Left ventricle myocardium superior (tissue), 1 donor: ENCODE data around the gene CHCHD6. TPM values are rescaled to one million over a fixed set of nuclear protein-coding genes. Genes with fewer than 3 reads are reported as not detected.

ENCODE experiments used
- ATAC-seq: fragments of 200-7000 bp; cut with Tn5 transposase; one replicate; pipeline ENCODE4 v1.9.1; 2020; ENCODE audit warnings: mild to moderate bottlenecking, moderate library complexity
- DNase-seq: peaks from one replicate; pipeline ENCODE4 v3.0.0-alpha.2; 2020
- intact Hi-C: fragments of 100-400 bp; cut with micrococcal nuclease; formaldehyde crosslinking; loops from one replicate; pipeline ENCODE4 v1.11.0; 2022
- total RNA-seq: library from RNA; stranded (reverse); fragmentation: NEBNext Ultra II Directional; extraction: Animal tissue kit (Norgen Biotek cat#: 25700); gene quantifications from one replicate; pipeline ENCODE4 v1.2.1, GENCODE V29; 2021
- donor health status: DM: no; HTN: yes; CAD: no; lungs with severe emphysema.

The CHCHD6 gene
- total RNA-seq, 1 donor from 2014 or later: 10.1 TPM

- intact Hi-C loops: no loop called here
- no peak for ATAC-seq
Observed at GRCh38 chr3:126692858-126693257, 11.2 kb upstream of the CHCHD6 start.

GRCh38 chr3:126693921-126694320 is 10.1 kb upstream of the CHCHD6 start:
- intact Hi-C loops: no loop called here
- DNase-seq (no peak), ATAC-seq (no peak)

More at GRCh38 chr3:126692858-126693257, 11.2 kb upstream of the CHCHD6 start:
- DNase-seq: no peak

- intact Hi-C loops: no loop called here
- DNase-seq (no peak), ATAC-seq (no peak)
Observed at GRCh38 chr3:126696701-126697267, 7.3 kb upstream of the CHCHD6 start.

- intact Hi-C loops: no loop called here
- ATAC-seq (no peak), DNase-seq (no peak)
Observed at GRCh38 chr3:126699011-126699410, 5.0 kb upstream of the CHCHD6 start.

GRCh38 chr3:126704494-126705214 is 614 bp downstream of the CHCHD6 start:
- peak; percentile 1 for ATAC-seq
- intact Hi-C loops: no loop called here
- DNase-seq: no peak

GRCh38 chr3:126706631-126707030 is 2.6 kb downstream of the CHCHD6 start:
- intact Hi-C loops: no loop called here
- DNase-seq (no peak), ATAC-seq (no peak)

- ATAC-seq (no peak), DNase-seq (no peak)
- intact Hi-C loops: no loop called here
Observed at GRCh38 chr3:126711121-126711760, 7.2 kb downstream of the CHCHD6 start.

- DNase-seq (no peak), ATAC-seq (no peak)
- intact Hi-C loops: no loop called here
Observed at GRCh38 chr3:126713199-126713598, 9.2 kb downstream of the CHCHD6 start.

GRCh38 chr3:126714276-126714900 is 10.3 kb downstream of the CHCHD6 start:
- intact Hi-C loops: no loop called here
- no peak for DNase-seq
- no peak for ATAC-seq

- intact Hi-C loops: no loop called here
- no peak for ATAC-seq
Observed at GRCh38 chr3:126714921-126715320, 10.9 kb downstream of the CHCHD6 start.

GRCh38 chr3:126715432-126715831 is 11.4 kb downstream of the CHCHD6 start:
- intact Hi-C loops: no loop called here
- DNase-seq (no peak), ATAC-seq (no peak)

More at GRCh38 chr3:126714921-126715320, 10.9 kb downstream of the CHCHD6 start:
- DNase-seq: no peak

GRCh38 chr3:126716057-126716456 is 12.0 kb downstream of the CHCHD6 start:
- DNase-seq (no peak), ATAC-seq (no peak)
- intact Hi-C loops: no loop called here

- no peak for DNase-seq
- intact Hi-C loops: no loop called here
- ATAC-seq: no peak
Observed at GRCh38 chr3:126718561-126719445, 14.8 kb downstream of the CHCHD6 start.

- intact Hi-C loops: no loop called here
- no peak for DNase-seq
Observed at GRCh38 chr3:126720596-126720995, 16.6 kb downstream of the CHCHD6 start.

GRCh38 chr3:126721246-126721645 is 17.2 kb downstream of the CHCHD6 start:
- no peak for ATAC-seq
- intact Hi-C loops: no loop called here

More at GRCh38 chr3:126720596-126720995, 16.6 kb downstream of the CHCHD6 start:
- no peak for ATAC-seq

GRCh38 chr3:126723237-126723636 is 19.2 kb downstream of the CHCHD6 start:
- no peak for DNase-seq
- no peak for ATAC-seq
- intact Hi-C loops: no loop called here

More at GRCh38 chr3:126721246-126721645, 17.2 kb downstream of the CHCHD6 start:
- DNase-seq: no peak

GRCh38 chr3:126723801-126724200 is 19.8 kb downstream of the CHCHD6 start:
- DNase-seq: no peak
- intact Hi-C loops: no loop called here
- ATAC-seq: no peak

- ATAC-seq: no peak
- no peak for DNase-seq
- intact Hi-C loops: no loop called here
Observed at GRCh38 chr3:126728680-126729079, 24.6 kb downstream of the CHCHD6 start.

- no peak for DNase-seq
- no peak for ATAC-seq
- intact Hi-C loops: no loop called here
Observed at GRCh38 chr3:126730376-126730775, 26.3 kb downstream of the CHCHD6 start.
